Suprapubic skin (tissue), 4 donors: ENCODE results near the gene BRD9. TPM values are rescaled to one million over a fixed set of nuclear protein-coding genes. Genes with fewer than 3 reads are reported as not detected.

ENCODE experiments used
- DNase-seq, 2 donors: peaks; one replicate each; pipeline ENCODE4 v3.0.0-alpha.2; 2019; ENCODE audit warnings: low spot score in 2 of 2
- H3K27ac ChIP-seq: fragments of 200-600 bp; sonication (generic); one replicate; pipeline ENCODE4 v1.5.1; 2019
- H3K27me3 ChIP-seq: fragments of 200-600 bp; sonication (generic); one replicate; pipeline ENCODE4 v1.5.1; 2019
- H3K36me3 ChIP-seq: fragments of 200-600 bp; sonication (generic); one replicate; pipeline ENCODE4 v1.5.1; 2019
- H3K4me1 ChIP-seq: fragments of 200-600 bp; sonication (generic); one replicate; pipeline ENCODE4 v1.5.1; 2019
- H3K4me3 ChIP-seq: fragments of 200-600 bp; sonication (generic); one replicate; pipeline ENCODE4 v1.5.1; 2019; ENCODE audit warnings: mild to moderate bottlenecking
- H3K9me3 ChIP-seq: fragments of 200-600 bp; sonication (generic); one replicate; pipeline ENCODE4 v1.5.1; 2019
- EP300 ChIP-seq: sonication (generic); formaldehyde crosslinking; IDR thresholded peaks from one replicate; pipeline ENCODE4 v1.6.1; 2017; ENCODE audit warnings: antibody characterized with exemption
- POLR2A ChIP-seq, 2 donors: fragments of 450-650 bp; IDR thresholded peaks; one replicate each; pipeline ENCODE4 v1.6.1; 2017; ENCODE audit warnings: antibody characterized with exemption in 2 of 2, mild to moderate bottlenecking in 2 of 2, moderate library complexity in 2 of 2
- POLR2AphosphoS5 ChIP-seq, 3 donors: sonication (generic); formaldehyde crosslinking; IDR thresholded peaks; one replicate each; pipeline ENCODE4 v1.6.1; 2017; ENCODE audit warnings: antibody characterized with exemption in 3 of 3
- WGBS: methylation state at CpG from one replicate; pipeline ENCODE4 v1.1.5; 2018; 5-methylcytosine and 5-hydroxymethylcytosine counted together
- total RNA-seq, 4 donors: library from RNA; depleted of rRNA; stranded (reverse); fragments of >200 nt; gene quantifications; one replicate each; pipeline ENCODE4 v1.1.0, GENCODE V29; 2016
- TF ChIP-seq, protein P1 (sequence below), 2 donors: fragments of 200-600 bp in 1 of 2; fragments of 450-650 bp in 1 of 2; sonication (generic) in 1 of 2; IDR thresholded peaks; one replicate each; pipeline ENCODE4 v1.5.1; 2016 to 2019; ENCODE audit warnings: antibody characterized with exemption in 2 of 2, mild to moderate bottlenecking in 1 of 2, moderate library complexity in 1 of 2

BRD9 gene
- total RNA-seq, 4 donors from 2014 or later = 25.2 to 73.0 (median 38.8) TPM

DNA sequence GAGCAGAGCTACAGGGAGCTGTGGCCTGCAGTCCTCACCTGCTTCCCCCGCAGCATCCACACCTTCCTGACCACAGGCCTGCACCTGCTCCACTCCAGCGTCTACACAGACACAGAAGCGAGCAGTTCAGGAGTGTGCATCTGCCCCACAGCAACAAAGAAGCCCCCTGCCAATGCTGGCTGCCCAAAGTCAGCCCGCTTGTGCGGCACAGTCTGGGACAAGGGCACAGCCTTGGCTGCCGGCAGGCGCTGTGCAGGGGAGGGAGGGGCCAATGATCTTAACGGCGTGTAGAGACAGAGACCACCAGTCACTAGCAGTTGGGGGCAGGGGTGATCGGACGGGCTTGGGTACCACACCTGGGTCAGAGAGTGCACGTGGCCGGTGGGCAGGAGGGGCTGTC lies 6.6 kb downstream of the BRD9 start:
- 96% methylated on average over 13 of the region's 13 CpGs for WGBS
- Histone ChIP-seq H3K27ac (no peak overlapping the region), H3K9me3 (no peaks in the 10 kb centered on the region), H3K36me3 (peaks cover 91% of the 10 kb centered on the region), H3K27me3 (no peaks in the 10 kb centered on the region), H3K4me1 (peaks cover 2% of the 10 kb centered on the region), H3K4me3 (no peak overlapping the region)
- peak in 1 of 2 donors; percentile 46 for DNase-seq
- TF ChIP-seq POLR2A (IDR thresholded peaks at IDR 0.05) (no peak), EP300 (no peak), POLR2AphosphoS5 (IDR thresholded peaks at IDR 0.05) (no peak)
- TF ChIP-seq, protein P1, sequence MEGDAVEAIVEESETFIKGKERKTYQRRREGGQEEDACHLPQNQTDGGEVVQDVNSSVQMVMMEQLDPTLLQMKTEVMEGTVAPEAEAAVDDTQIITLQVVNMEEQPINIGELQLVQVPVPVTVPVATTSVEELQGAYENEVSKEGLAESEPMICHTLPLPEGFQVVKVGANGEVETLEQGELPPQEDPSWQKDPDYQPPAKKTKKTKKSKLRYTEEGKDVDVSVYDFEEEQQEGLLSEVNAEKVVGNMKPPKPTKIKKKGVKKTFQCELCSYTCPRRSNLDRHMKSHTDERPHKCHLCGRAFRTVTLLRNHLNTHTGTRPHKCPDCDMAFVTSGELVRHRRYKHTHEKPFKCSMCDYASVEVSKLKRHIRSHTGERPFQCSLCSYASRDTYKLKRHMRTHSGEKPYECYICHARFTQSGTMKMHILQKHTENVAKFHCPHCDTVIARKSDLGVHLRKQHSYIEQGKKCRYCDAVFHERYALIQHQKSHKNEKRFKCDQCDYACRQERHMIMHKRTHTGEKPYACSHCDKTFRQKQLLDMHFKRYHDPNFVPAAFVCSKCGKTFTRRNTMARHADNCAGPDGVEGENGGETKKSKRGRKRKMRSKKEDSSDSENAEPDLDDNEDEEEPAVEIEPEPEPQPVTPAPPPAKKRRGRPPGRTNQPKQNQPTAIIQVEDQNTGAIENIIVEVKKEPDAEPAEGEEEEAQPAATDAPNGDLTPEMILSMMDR (IDR thresholded peaks at IDR 0.05) = no peak

DNA sequence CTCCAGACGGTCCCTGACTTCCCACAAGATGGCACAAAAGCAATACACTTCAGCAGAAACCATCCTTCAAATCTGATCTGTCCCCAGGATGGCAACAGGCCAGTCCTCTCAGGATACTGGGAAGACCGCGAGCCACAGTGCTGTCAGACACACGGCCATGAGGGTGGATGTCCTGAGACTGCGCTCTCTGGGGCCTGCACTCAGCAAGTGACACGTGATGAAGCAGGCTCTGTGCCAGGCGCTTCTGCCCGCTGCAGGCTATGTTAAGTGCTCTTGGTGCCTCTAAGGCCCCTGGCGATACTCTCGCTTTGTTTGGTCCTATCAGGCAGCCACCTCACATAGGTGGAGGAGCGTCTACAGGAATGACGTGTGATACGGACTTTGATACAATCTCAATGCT lies 7.1 kb downstream of the BRD9 start:
- no peaks in the 10 kb centered on the region for H3K9me3 ChIP-seq
- 94% methylated on average over 6 of the region's 13 CpGs for WGBS
- no peak overlapping the region for H3K4me3 ChIP-seq
- peaks cover 94% of the 10 kb centered on the region for H3K36me3 ChIP-seq
- no peaks in the 10 kb centered on the region for H3K27me3 ChIP-seq
- no peaks in the 10 kb centered on the region for H3K4me1 ChIP-seq
- no peak overlapping the region for H3K27ac ChIP-seq
- TF ChIP-seq, protein P1 (IDR thresholded peaks at IDR 0.05) = no peak
- no peak for TF ChIP-seq POLR2AphosphoS5 (IDR thresholded peaks at IDR 0.05)
- no peak for TF ChIP-seq POLR2A (IDR thresholded peaks at IDR 0.05)
- TF ChIP-seq EP300 = no peak
- DNase-seq = peak in 1 of 2 donors; percentile 53

DNA sequence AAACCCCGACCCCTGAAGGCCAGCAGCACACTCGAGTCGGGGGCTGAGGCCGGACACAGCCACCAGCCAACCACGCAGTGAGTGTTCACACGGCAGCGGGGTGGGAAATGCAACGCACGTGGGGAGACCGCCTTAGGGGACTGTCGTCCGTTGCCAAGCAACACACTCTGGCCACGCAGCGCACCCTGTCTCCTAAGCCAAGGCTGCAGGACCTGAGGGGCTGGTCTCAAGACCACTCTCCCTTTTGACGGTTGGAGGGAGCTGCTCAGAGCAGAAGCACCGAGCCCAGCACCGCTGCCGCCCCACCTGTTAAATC lies 7.5 kb downstream of the BRD9 start:
- no peak overlapping the region for H3K27ac ChIP-seq
- H3K4me3 ChIP-seq = no peak overlapping the region
- H3K36me3 ChIP-seq = peaks cover 91% of the 10 kb centered on the region
- H3K4me1 ChIP-seq = no peaks in the 10 kb centered on the region
- H3K27me3 ChIP-seq = no peaks in the 10 kb centered on the region
- DNase-seq = peak in 1 of 2 donors; percentile 49
- 100% methylated on average over 7 of the region's 18 CpGs for WGBS
- H3K9me3 ChIP-seq = no peaks in the 10 kb centered on the region
- TF ChIP-seq POLR2AphosphoS5 (IDR thresholded peaks at IDR 0.05) = no peak
- no peak for TF ChIP-seq POLR2A (IDR thresholded peaks at IDR 0.05)
- TF ChIP-seq, protein P1 (IDR thresholded peaks at IDR 0.05) = no peak
- no peak for TF ChIP-seq EP300

DNA sequence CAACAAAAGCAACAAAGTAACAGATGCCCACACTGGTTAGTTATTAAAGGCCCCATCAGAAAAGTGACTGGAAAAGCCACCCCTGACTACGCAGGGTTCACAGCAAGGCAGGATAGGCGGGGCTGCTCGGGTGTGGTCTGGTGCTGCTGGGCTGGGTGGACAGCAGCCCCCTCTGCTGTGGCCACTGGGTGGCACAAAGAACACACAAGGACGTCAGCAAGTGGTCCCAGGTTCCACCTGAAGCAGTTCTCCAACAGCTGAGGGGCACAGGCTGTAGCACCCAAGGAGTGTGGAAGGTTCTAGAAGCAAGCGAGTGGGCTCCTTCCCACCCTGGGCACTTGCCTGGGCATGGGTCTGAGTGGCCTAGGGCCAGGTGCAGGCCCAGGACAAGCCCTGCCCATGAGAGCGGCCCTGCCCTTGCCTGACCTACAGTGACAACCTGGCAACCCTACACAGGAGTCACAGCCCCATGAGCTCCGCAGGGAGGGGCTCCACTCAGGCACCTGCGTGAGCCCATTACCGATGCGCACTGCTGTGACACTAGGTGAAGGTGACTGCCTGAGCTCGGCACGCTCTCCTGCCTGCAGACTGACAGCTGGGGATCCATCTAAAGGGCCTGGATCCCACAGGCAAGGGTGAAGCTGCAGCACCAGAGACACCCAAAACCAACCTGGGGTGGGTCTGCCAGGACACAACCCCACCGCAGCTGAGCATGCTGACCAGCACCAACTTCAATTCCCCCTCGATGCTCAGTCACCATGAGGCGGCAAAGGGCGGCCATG lies 8.1 kb downstream of the BRD9 start:
- WGBS = 87% methylated on average over 10 of the region's 16 CpGs
- H3K4me3 ChIP-seq = no peak overlapping the region
- H3K27me3 ChIP-seq = no peaks in the 10 kb centered on the region
- peaks cover 87% of the 10 kb centered on the region for H3K36me3 ChIP-seq
- no peak overlapping the region for H3K27ac ChIP-seq
- H3K9me3 ChIP-seq = no peaks in the 10 kb centered on the region
- TF ChIP-seq EP300 = no peak
- DNase-seq = peak in 1 of 2 donors; percentile 50
- no peaks in the 10 kb centered on the region for H3K4me1 ChIP-seq

DNA sequence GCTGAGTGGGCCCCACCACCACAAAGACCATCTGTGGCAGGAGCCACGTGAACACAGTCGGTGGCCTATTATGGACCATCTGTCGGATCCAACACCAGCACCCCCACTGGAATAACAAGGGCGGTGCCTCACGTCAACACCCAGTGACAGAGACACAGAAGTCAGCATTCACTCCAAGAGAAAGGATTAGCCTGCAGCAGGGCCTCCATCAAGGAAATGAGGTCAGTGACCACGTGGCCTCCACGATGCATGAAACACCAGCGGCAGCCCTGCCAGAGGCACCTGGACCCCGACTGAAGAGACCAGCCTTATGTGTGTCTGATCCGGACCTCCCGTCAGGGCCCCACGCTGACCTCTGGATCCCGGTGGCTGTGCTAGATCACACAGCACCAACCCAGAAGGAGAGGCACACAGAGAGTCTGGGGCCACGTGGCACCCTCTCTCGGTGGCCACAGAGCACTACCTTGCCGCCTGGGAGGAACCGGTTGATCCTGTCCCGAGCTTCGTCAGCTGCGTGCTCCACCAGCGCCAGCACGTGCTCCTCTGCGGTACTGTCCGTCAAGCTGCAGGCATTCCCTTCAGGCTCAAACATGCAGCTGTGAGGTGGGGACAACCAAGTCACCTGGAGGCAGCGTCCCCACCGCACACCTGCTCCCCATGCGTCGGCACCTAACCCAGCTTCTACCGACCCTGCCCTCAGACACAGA lies 9.0 kb downstream of the BRD9 start:
- H3K27ac ChIP-seq = no peak overlapping the region
- WGBS = 83% methylated on average over 22 of the region's 29 CpGs
- TF ChIP-seq POLR2A (IDR thresholded peaks at IDR 0.05) (no peak), POLR2AphosphoS5 (IDR thresholded peaks at IDR 0.05) (no peak)
- TF ChIP-seq, protein P1 (IDR thresholded peaks at IDR 0.05) = no peak
- peaks cover 80% of the 10 kb centered on the region for H3K36me3 ChIP-seq
- no peaks in the 10 kb centered on the region for H3K9me3 ChIP-seq
- no peaks in the 10 kb centered on the region for H3K4me1 ChIP-seq
- no peaks in the 10 kb centered on the region for H3K27me3 ChIP-seq
- H3K4me3 ChIP-seq = no peak overlapping the region
- peak; percentile 58 to 60 for DNase-seq
